ENCODE results near the gene TPP2.

Gene TPP2

DNA sequence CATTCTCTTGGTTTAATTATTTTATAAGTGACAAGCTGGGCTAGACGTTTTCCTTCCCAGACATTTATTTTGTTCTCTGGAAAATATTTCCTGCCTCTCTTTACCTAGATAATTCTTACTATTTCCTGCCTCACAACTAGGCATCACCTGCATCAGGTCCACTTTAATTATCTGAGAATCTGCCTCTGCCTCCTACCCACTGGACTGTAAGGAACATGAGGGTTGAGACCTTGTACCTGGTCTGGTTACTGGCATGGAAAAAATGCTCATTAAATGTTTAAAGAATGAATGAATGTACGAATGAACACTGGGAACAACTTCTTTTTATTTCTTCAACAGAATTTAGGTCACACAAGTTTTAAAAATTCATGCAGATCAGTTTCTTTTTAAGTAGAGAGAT is 111.4 kb downstream of the TPP2 start:
- no peak overlapping the region for H3K4me3 ChIP-seq (replicated peaks in 1 of 2; ENCODE audit: low read depth in 2 of 2, low read length in 2 of 2)
- TF ChIP-seq, protein P1, sequence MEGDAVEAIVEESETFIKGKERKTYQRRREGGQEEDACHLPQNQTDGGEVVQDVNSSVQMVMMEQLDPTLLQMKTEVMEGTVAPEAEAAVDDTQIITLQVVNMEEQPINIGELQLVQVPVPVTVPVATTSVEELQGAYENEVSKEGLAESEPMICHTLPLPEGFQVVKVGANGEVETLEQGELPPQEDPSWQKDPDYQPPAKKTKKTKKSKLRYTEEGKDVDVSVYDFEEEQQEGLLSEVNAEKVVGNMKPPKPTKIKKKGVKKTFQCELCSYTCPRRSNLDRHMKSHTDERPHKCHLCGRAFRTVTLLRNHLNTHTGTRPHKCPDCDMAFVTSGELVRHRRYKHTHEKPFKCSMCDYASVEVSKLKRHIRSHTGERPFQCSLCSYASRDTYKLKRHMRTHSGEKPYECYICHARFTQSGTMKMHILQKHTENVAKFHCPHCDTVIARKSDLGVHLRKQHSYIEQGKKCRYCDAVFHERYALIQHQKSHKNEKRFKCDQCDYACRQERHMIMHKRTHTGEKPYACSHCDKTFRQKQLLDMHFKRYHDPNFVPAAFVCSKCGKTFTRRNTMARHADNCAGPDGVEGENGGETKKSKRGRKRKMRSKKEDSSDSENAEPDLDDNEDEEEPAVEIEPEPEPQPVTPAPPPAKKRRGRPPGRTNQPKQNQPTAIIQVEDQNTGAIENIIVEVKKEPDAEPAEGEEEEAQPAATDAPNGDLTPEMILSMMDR (IDR thresholded peaks at IDR 0.05; ENCODE audit: low read depth, low read length), result no peak
- DNase-seq (ENCODE audit: low read depth in 2 of 2), result no peak

DNA sequence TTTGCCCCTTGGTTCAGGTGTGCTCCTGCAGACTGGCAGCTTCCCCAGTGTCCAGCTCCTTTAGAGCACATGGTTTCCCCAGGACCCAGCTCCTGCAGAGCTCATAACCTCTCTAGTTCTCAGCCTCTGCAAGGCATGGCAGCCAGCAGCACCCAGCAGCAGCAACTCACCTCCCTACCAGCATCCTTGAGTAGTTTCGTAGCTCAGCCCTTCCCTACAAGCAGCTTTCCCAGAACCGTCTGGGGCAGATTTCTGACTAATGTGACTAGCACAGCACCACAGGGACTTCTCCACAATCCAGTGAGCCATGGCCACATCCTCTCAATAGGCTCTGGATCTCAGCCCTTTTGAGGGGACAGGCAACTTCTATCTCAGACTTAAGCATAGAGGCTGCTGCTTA is 112.2 kb downstream of the TPP2 start:
- TF ChIP-seq, protein P1 (IDR thresholded peaks at IDR 0.05; ENCODE audit: low read depth, low read length), result no peak
- no peak overlapping the region for H3K4me3 ChIP-seq (replicated peaks in 1 of 2; ENCODE audit: low read depth in 2 of 2, low read length in 2 of 2)
- no peak for DNase-seq (ENCODE audit: low read depth in 2 of 2)

DNA sequence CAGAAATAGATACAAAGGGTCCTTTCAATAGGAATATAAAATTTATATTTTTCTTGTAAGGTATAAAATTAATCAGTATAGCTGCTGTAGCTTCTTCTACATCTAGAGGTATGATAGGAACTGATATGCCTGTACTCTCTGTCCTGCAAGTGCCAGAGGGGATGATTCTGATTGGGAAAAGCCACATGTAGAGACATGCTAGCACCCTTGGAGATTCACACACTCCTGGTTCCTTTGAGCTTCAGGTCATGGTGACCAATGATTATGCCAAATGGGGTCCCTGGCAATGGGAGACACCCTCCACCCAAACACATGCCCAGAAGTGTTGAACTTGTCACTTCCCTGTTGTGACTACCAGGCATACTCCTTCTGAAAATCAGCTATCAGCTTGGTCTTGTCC is 112.8 kb downstream of the TPP2 start:
- TF ChIP-seq, protein P1 (IDR thresholded peaks at IDR 0.05; ENCODE audit: low read depth, low read length), result no peak
- H3K4me3 ChIP-seq (replicated peaks in 1 of 2; ENCODE audit: low read depth in 2 of 2, low read length in 2 of 2), result no peak overlapping the region
- no peak for DNase-seq (ENCODE audit: low read depth in 2 of 2)

DNA sequence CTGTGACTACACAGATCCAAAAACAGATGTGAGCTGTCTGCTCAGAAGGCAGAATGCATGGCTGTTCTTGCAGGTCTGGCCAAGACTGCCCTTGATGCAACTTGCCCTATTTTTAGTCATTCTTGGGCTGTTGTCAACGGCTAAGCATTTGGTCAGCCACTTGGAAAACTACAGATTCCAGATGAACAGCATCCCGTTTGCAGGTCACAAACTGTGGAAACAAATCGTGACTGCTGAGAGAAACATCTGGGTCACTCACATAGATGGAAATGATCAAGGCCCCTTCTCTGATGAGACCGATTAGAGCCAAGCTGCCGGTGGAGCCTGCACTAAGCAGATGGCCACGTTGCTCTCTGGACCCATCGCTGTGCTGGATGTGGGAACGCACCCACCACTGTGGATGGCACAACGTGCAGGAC is 113.5 kb downstream of the TPP2 start:
- DNase-seq (ENCODE audit: low read depth in 2 of 2), result peak in 1 of 2 donors; percentile 14
- no peak overlapping the region for H3K4me3 ChIP-seq (replicated peaks in 1 of 2; ENCODE audit: low read depth in 2 of 2, low read length in 2 of 2)
- TF ChIP-seq, protein P1 (IDR thresholded peaks at IDR 0.05; ENCODE audit: low read depth, low read length), result no peak

DNA sequence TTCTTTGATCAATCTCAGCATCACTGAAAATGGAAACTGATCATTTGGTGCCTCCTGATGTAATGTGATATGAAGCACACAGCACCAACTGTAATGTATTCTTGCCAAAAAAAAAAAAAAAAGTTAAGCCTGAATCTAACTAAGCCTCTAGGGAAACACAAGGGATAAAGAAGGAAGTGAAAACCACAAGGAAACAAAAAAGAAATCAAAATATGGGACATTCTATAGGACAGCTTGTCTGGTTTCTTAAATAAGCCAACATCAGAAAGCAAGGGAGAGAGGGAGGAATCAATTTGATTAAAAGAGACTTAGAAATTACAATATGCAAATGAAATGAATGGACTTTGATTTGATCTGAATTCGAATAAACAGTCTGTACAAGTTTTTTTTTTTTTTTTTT is 118.7 kb downstream of the TPP2 start:
- TF ChIP-seq, protein P1 (IDR thresholded peaks at IDR 0.05; ENCODE audit: low read depth, low read length), result no peak
- DNase-seq (ENCODE audit: low read depth in 2 of 2), result no peak
- no peak overlapping the region for H3K4me3 ChIP-seq (replicated peaks in 1 of 2; ENCODE audit: low read depth in 2 of 2, low read length in 2 of 2)

DNA sequence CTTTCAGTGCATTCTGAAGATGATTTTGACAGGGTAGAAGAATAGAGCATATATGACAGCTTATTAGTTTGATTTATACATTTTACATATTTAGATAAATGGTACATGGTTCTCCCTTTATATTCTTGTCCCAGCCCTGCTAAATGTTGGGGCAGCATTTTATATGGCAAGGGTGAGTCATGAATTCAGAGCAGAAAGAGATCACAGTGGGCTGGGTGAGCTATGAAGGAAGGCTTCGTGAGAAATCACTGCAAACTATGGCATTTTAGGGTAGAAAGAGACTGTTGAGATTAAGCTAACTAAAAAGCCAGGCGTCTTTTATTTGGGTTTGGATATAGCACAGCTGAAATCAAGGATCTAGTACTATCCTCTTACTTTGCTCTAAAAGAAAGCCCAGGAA is 122.0 kb downstream of the TPP2 start:
- TF ChIP-seq, protein P1 (IDR thresholded peaks at IDR 0.05; ENCODE audit: low read depth, low read length), result no peak
- no peak for DNase-seq (ENCODE audit: low read depth in 2 of 2)
- no peak overlapping the region for H3K4me3 ChIP-seq (replicated peaks in 1 of 2; ENCODE audit: low read depth in 2 of 2, low read length in 2 of 2)

DNA sequence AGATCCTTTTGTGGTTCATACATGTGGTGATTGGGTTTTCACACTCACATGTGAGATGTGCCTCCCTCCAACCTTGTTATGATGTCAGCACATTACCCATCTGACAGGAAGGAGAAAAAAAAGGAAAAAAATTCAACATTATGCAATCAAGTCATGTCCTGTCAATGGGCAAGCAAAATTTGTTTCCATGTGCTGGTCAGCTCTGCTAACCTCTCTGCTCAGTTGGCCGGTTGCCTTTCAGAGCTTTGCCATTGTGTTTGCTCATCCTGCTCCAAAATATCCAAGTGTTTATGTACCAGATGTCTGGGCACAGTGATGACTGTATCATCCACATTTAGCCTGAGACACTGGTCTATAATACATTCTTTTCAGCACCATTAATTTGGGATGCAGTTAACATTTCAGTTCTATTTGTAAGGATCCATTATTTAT is 125.0 kb downstream of the TPP2 start:
- no peak overlapping the region for H3K4me3 ChIP-seq (replicated peaks in 1 of 2; ENCODE audit: low read depth in 2 of 2, low read length in 2 of 2)
- peak; percentile 74 to 78 for DNase-seq (ENCODE audit: low read depth in 2 of 2)
- TF ChIP-seq, protein P1 (IDR thresholded peaks at IDR 0.05; ENCODE audit: low read depth, low read length), result no peak

Measured in cardiac fibroblast (primary cell).